KBM-7 (cell line): ENCODE measurements around the gene EPHA8.

ENCODE experiments used
- DNase-seq: peaks from one replicate; pipeline ENCODE4 v3.0.0-alpha.2; 2015
- in situ Hi-C: fragments of 300-500 bp; cut with MboI; formaldehyde crosslinking; loops from 2 replicates; pipeline ENCODE4 v1.14.3; 2020; ENCODE audit warnings: low sequenced_read_pairs, low pct_unique_long_range_greater_than_20kb, mixed read lengths

Gene EPHA8

GRCh38 chr1:22556391-22557104 is 6.7 kb upstream of the EPHA8 start:
- no peak for DNase-seq
- in situ Hi-C loops, result no loop called here

GRCh38 chr1:22557341-22557950 is 5.8 kb upstream of the EPHA8 start:
- in situ Hi-C loops, result no loop called here
- no peak for DNase-seq

GRCh38 chr1:22563671-22564602 is 648 bp downstream of the EPHA8 start:
- in situ Hi-C loops, result no loop called here
- no peak for DNase-seq

- DNase-seq, result no peak
- in situ Hi-C loops, result no loop called here
Observed at GRCh38 chr1:22566161-22566560, 2.9 kb downstream of the EPHA8 start.

GRCh38 chr1:22567197-22567596 is 3.9 kb downstream of the EPHA8 start:
- DNase-seq, result no peak
- in situ Hi-C loops, result no loop called here

- in situ Hi-C loops, result no loop called here
- DNase-seq, result no peak
Observed at GRCh38 chr1:22567994-22568393, 4.7 kb downstream of the EPHA8 start.

- DNase-seq, result no peak
- in situ Hi-C loops, result no loop called here
Observed at GRCh38 chr1:22569269-22569668, 6.0 kb downstream of the EPHA8 start.

- in situ Hi-C loops, result no loop called here
Observed at GRCh38 chr1:22570140-22570909, 7.0 kb downstream of the EPHA8 start.

GRCh38 chr1:22572818-22573217 is 9.5 kb downstream of the EPHA8 start:
- no peak for DNase-seq
- in situ Hi-C loops, result no loop called here

More at GRCh38 chr1:22570140-22570909, 7.0 kb downstream of the EPHA8 start:
- no peak for DNase-seq

GRCh38 chr1:22573237-22573636 is 9.9 kb downstream of the EPHA8 start:
- in situ Hi-C loops, result no loop called here
- no peak for DNase-seq

- in situ Hi-C loops, result no loop called here
- DNase-seq, result no peak
Observed at GRCh38 chr1:22575532-22576149, 12.4 kb downstream of the EPHA8 start.

- in situ Hi-C loops, result no loop called here
Observed at GRCh38 chr1:22576150-22576544, 12.9 kb downstream of the EPHA8 start.

GRCh38 chr1:22576617-22577016 is 13.3 kb downstream of the EPHA8 start:
- in situ Hi-C loops, result no loop called here
- no peak for DNase-seq

More at GRCh38 chr1:22576150-22576544, 12.9 kb downstream of the EPHA8 start:
- no peak for DNase-seq

- DNase-seq, result no peak
- in situ Hi-C loops, result no loop called here
Observed at GRCh38 chr1:22578732-22579361, 15.6 kb downstream of the EPHA8 start.

GRCh38 chr1:22579541-22580155 is 16.4 kb downstream of the EPHA8 start:
- in situ Hi-C loops, result no loop called here
- DNase-seq, result no peak

GRCh38 chr1:22582661-22583635 is 19.7 kb downstream of the EPHA8 start:
- no peak for DNase-seq
- in situ Hi-C loops, result no loop called here

- DNase-seq, result no peak
Observed at GRCh38 chr1:22584001-22584562, 20.8 kb downstream of the EPHA8 start.

More at GRCh38 chr1:22584001-22584562, 20.8 kb downstream of the EPHA8 start:
- in situ Hi-C loops, result no loop called here
